GM20431 (cell line): ENCODE results near the gene ZW10.
"Not testable (repeated sequence)": the region's sequence is repeated elsewhere in the genome, so short reads cannot be mapped to it uniquely, and the experiment has no call there.

Source experiments
- in situ Hi-C: fragments of 300-500 bp; cut with MseI, MboI; formaldehyde crosslinking; loops from one replicate; pipeline ENCODE4 v1.15.0; 2020; ENCODE audit warnings: low sequenced_read_pairs; ENCODE audit not compliant: unreplicated experiment

Gene ZW10

DNA sequence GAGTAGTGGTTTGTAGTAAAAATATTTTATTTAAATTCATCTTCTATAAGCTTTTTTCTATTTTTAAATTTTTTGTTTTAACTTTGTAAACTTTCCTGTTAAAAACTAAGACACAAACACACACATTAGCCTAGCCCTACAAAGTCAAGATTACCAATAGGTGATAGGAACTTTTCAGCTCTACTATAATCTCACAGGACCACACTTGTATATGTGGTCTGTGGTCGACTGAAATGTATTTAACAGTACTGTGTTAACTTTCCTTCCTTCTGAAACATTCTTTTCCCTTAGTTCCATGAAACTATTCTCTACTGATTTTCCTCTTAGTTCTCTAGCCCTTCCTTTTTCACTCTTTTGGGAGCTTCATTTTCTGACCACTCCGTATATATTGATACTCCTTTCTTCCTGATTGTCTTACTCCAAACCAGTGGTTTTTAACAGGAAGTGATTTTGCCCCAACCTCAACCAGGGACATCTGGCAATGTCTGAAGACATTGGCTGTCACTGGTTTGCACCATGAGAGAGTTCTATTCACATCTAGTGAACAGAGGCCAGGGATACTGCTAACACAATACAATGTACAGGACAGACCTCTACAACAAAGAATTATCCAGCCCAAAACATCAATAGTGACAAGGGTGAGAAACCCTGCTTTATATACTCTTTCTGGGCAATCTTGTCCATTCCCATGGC, 8.8 kb downstream of the ZW10 start:
- in situ Hi-C loops, result loop anchor here (25.0 kb wide), 1 partner anchor 452 kb away; the partner anchor contains the start of gene TTC12

DNA sequence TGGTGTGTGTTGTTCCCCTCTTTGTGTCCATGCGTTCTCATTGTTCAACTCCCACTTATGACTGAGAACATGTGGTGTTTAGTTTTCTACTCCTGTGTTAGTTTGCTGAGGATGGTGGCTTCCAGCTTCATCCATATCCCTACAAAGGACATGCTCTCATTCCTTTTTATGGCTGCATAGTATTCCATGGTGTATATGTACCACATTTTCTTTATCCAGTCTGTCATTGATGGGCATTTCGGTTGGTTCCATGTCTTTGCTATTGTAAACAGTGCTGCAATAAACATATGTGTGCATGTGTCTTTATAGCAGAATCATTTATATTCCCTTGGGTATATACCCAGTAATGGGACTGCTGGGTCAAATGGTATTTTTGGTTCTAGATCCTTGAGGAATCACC, 10.5 kb downstream of the ZW10 start:
- in situ Hi-C loops, result loop anchor here (25.0 kb wide), 1 partner anchor 451 kb away; the partner anchor contains the start of gene TTC12

DNA sequence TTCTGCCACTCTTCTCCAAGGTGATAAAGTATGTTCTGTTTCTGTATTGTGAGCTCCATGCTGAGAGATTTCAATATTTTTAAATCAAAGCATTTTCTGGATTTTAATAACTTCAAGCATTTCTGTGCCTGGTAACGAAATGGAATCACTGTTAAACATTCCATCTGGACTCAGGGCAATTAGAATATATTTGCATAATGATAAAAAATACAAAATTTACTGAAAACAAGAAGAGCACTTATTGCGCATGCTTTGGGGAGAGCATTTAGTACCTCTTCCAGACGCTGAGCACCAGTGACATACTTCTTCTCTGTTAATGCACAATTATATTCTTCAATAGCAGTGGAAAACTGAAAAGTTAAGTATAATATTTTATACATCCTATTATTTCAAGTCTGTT, 13.3 kb downstream of the ZW10 start:
- in situ Hi-C loops, result loop anchor here (25.0 kb wide), 1 partner anchor 448 kb away; the partner anchor contains the start of gene TTC12

DNA sequence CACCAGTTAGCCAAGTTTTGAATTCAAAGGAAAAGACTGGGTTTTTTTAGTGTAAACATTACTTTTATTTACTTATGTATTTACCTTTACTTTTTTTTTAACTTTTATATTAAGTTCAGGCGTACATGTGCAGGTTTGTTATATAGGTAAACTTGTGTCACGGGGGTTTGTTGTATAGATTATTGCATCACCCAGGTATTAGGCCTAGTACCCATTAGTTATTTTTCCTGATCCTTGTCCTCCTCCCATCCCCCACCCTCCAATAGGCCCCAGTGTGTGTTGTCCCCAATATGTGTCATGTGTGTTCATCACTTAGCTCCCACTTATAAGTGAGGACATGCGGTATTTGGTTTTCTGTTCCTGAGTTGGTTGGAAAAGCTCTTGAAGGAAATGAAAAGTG, 20.6 kb downstream of the ZW10 start:
- in situ Hi-C loops, result loop anchor here (25.0 kb wide), 1 partner anchor 441 kb away; the partner anchor contains the start of gene TTC12

DNA sequence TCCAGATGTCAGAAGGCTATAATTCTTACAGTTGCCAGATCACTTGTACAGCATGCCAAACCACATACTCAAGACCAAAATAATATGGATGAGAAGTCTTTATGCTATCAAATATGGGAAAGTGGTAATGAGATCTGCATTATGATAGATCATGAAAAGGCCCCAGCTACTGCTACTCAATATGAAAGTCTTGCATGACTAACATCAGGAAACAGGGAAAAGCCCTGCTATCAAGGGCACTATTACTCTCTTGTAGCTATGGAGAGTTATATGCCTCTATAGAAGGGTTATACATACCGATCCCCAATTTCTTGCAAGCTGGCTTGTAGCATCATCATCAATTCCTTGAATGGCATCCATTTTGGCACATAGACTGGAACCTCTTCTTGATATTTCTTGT, 37.2 kb downstream of the ZW10 start:
- in situ Hi-C loops, result no loop called here

DNA sequence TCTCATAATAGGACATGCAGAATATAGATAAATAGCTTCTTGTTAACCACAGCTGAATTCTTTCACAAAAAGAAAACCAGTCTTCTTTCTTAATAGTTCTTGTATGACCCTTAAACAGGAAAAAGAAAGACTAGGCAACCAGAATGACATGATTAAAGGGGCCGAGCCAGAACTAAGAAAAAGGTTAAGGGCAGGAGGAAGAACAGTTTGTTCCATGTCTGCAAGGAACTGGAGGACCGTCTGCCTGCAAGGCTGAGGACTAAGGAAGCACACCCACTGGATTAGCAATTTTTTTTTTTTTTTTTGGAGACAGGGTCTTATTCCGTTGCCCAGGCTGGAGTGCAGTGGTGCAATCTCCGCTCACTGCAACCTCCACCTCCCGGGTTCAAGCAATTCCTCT, 41.4 kb downstream of the ZW10 start:
- in situ Hi-C loops, result no loop called here

DNA sequence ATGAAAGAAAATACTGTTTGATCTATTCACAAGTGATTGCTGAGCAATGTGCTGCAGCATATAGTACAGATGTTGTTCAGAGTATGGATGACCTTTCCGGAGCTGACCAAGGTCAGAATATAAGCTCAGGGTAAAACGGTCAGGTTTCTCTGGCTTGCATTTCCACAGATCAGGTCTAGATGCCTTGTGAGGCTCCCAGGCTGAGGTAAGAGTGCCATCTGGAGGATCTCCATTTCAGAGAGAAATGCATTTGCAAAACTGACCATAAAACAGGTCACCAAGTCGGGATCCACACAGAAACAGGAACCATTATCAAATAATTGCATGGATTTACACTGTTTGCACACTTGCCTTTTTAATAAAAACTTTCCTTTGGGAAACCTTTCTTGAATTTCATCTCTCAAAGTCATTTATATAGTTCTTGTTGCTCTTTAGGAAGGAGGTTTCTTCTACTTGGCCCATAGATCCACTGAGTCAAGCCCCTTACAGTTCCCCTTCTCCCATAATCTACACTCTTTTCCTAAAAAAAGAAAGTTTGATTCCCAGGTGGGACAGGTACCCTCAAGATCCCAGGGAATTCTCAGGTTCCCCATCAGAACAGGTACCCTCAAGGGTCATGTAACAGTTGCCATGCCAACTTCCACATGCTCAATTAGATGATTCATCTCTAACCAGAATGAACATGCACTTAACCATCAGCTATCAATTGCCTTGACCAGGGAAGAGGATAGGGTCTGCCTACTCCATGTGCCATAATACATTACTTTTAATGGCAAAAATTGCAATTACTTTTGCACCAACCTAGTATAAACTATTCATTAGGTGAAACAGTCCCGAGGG, 42.4 kb downstream of the ZW10 start:
- in situ Hi-C loops, result no loop called here

DNA sequence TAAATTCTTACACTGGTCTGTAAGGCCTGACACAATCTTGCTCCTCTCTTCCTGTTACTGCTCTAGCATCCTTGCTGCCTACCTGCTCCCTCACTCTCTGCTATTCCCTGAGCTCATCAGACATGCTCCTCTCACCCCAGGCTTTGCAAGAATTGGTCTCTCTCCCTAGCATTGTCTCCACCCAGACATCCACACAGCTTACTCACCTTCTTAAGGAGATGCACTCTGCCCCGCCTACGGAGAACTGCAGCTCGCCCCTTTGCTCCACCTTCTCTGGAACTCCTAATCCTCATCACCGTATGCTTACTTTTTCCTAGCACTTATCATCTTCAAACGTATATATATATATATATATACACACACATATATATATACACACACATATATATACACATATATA, 44.0 kb downstream of the ZW10 start:
- in situ Hi-C loops, result no loop called here

DNA sequence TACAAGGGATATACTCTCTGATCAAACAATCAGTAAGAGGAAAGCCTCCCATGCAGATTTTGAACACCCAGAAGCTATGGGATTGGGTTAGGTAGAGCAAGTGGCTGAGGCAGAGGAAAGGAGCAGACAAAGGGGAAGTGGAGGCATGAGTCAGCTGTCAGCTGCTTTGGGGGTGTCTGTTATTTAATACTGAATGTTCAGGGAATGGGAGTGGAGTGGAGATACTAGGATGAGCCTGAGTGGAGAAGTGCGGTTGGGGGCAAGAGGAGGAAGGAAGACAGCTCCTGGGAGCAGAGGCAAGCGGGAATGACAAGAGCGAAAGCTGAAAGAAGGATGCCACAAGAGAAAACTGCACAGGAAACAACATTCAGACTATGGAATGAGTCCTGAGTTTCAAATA, 44.7 kb downstream of the ZW10 start:
- in situ Hi-C loops, result no loop called here

DNA sequence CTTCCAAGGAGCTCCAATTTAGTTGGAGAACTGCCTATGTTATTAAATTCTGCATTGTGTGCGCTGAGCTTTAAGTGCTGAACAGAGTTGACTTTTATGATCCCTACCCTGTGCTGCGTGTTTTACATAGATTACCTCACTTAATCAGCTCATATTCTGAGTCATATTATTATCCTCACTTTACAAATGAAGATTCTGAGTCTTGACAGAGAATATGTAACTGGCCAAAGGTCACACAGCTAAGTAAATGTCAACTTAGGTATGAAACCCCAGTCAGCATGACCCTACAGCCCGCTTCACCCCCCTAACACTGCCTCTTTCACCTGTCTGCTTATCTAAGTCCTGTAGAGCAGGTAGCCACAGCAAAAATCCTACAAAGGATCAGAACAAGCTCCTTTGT, 47.6 kb downstream of the ZW10 start:
- in situ Hi-C loops, result no loop called here

DNA sequence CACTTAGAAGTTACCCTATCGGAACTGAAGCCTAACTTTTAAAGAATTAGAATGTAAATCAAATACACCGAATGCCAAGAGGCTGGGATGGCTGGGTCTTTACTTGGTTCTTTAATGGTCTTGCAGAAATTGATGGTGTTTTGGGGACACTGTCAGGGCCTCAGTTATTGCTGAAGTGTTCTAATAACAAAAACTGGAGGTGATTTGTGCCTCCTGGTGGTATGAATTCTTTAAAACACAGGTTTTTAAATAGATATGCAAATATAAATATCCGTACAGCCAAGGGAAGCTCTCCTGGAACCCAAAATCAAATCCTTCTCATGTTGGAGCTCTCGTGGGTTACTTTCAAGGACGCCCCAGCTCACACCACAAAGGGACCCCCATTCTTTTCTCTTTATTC, 48.1 kb downstream of the ZW10 start:
- in situ Hi-C loops, result no loop called here

DNA sequence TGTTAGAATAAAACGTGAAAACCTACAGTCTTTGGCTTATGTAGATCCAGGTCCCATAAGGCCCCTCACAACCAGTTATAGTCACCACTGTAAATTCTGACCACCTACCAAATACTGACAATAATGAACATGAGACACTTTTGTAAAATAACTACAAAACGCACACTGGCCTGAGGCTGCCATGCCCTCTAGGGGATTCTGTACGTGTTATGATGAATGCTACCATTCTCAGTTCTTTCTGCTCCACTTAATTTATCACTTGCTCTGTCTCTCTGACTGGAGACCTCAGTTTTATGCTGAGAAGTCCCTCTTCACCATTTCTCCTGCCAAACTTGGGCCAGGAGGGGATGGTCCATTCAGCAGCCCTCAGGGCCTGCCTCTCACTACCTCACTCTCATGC, 48.7 kb downstream of the ZW10 start:
- in situ Hi-C loops, result no loop called here

DNA sequence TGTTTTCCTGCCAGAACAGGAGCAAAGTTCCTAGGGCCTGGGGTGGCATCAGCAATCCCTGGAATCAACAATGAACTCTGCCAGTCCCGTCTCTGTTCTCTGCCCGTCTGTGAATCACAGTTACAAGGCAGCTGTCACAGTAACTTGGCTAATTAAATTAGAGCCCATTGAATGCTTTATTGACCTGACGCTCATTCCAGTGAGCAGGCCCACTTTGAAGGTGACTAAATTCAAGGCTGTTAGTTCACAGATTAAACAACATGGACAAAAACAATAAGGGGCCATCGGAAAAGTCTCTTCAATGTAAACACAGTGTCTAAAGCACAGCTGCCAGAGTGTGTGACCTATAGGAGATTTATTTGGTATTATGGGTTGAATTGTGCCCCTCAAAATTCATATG, 49.7 kb downstream of the ZW10 start:
- in situ Hi-C loops, result no loop called here

DNA sequence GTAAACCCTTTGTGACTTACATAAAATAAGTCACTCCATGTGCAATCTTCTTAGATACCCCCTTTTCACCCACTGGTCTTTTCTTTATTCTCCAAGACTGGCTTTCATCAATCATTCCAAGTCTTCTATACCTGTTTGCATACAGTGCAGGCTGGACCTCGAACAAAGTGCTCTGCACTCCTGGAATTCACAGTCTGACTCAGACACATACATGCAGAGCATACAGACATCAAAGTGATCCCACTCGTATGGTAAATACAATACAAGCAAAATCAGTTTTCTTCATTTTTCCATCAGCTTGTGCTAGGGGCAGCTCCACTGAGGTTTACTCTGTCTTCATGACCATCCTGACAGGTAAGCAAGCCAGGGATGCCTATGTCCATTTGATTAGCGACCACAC, 50.6 kb downstream of the ZW10 start:
- in situ Hi-C loops, result no loop called here

DNA sequence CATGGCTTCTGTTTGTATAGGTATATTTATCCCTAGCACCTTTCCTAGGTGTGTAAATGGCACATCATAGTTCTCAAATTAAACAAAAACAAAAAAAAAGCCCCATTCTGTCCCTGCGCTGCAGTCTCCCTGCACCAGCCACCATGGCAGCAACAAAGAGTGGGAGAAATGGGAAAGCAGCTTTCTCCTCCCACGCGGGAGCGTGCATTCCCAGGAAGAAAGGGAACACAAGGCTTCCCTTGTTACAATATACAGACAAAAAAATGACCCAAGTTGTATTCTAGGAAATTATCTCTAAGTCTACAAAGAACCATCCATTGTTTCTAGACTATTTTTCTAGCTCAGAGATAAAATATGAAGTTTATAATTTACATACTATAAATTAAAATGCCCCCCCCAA, 51.3 kb downstream of the ZW10 start:
- in situ Hi-C loops, result no loop called here

DNA sequence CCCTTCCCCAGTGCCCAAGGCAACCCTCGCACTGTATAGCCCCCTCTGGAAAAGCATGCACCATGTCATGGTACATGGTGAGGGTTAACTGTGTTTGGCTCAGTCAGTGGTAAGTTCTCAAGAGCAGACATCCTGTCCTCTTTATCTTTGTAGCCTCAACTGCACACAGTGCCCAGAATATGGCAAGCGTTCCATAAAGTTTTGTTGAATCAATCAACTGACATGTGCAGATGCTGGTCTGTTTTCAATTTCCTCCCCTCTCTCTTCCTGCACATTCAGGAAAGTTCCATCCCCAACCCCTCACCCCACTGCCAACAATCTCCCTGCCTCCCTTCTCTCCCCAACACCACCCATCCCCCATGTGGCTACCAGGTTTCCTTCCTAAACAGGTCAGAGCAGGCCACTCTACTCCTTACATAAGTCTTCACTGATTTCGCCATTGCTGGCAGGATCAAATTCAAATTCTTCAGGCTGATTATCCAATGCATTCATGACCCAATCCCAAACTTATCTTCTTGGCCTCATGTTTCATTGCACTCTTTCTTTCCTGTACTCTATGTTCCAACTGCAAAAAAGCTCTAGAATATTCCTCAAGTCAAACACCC, 51.9 kb downstream of the ZW10 start:
- in situ Hi-C loops, result no loop called here

DNA sequence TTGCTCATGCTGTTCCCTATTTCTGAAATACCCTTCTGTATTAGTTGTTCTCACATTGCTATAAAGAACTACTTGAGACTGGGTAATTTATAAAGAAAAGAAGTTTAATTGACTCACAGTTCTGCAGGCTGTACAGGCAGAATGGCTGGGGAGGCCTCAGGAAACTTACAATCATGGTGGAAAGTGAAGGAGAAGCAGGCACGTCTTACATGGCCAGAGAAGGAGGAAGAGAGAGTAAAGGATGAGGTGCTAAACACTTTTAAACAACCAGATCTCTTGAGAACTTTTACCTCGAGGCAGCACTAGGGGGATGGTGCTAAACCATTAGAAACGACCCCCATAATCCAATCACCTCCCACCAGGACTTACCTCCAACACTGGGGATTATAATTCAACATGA, 53.0 kb downstream of the ZW10 start:
- in situ Hi-C loops, result not testable (repeated sequence)

DNA sequence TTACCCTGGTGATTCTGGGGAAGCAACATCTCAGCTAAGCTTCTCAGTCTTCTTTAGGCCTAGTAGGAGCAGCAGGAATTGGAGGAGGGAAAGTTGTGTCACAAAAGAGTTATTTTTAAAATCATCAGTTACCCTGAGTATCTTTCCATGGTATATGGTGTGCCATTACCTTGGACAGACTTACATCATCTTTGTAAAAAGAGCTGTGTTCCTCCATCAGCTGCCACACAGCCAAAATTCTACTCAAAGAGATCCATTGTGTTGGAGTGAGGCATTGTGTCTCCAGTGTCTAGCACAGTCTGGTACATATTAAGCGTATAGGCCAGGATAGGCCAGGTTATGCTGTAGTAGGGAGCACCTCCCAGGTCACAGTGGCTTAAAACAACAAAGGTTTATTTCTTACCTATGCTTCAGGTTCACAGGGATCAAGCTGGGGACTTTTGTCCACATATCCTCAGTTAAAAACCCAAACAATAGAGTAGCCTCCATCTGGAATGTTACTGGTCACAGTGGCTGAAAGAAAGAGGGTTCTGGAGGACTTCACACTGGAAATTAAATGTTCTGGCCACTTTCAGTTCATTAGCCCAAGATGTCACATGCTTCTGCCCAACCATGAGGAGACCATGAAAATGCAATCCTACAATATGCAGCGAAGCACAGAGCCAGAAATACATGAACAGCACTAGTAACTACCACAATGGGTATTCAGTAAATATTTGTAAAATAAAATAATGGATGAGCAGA, 57.4 kb downstream of the ZW10 start:
- in situ Hi-C loops, result no loop called here

DNA sequence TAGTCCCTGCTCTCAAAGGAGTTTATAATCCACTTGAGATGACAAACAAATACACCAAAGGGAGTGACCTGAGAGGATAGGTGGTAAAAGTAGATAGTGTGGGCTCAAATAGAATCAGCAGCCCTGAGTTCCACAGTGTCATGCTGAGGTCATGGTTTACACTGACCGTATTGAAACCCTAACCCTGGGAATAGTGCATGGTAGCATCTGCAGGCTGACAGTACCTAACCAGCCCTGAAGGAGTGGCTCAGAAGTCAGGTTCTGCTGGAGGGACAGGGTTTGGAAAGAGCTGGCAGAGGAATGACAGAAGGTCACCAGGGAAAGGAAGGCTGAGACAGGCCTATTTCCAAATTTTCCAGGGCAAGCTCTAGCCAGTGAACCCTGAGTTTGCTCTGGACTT, 58.2 kb downstream of the ZW10 start:
- in situ Hi-C loops, result no loop called here

DNA sequence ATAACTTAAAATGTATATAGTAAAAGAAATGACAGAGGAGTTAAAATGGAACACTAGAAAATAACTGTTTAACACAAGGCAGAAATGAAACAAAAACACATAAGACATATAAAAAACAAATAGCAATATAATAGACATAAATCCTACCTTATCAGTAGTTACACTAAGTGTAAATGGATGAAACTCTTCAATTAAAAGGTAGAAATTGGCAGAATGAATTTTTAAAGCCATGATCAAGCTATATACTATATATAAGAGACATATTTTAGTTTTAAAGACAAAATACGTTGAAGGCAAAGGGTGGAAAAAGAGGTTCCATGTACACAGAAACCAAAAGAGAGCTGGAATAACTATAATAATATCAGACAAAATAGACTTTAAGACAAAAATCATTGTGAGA, 62.5 kb downstream of the ZW10 start:
- in situ Hi-C loops, result no loop called here
